Skeletal muscle tissue (tissue), 4 donors: Measurements from ENCODE around the gene HSD11B1L. TPM values are rescaled to one million over a fixed set of nuclear protein-coding genes. Genes with fewer than 3 reads are reported as not detected.

Experiments
- H3K27ac ChIP-seq: one replicate; pipeline ENCODE4 v1.7.0; 2013; ENCODE audit warnings: mild to moderate bottlenecking, low read depth, low read length, inconsistent platforms
- H3K27me3 ChIP-seq, 3 donors: one replicate each; pipeline ENCODE4 v1.7.0; 2013; ENCODE audit warnings: low read length in 3 of 3; ENCODE audit not compliant: control insufficient read depth in 3 of 3, insufficient read depth in 3 of 3
- H3K36me3 ChIP-seq, 3 donors: one replicate each; pipeline ENCODE4 v1.7.0; 2013; ENCODE audit warnings: low read length in 3 of 3; ENCODE audit not compliant: control insufficient read depth in 3 of 3, insufficient read depth in 3 of 3
- H3K4me1 ChIP-seq, 3 donors: one replicate each; pipeline ENCODE4 v1.7.0; 2013; ENCODE audit warnings: low read length in 3 of 3, mild to moderate bottlenecking in 3 of 3; ENCODE audit not compliant: control insufficient read depth in 3 of 3, insufficient read depth in 3 of 3
- H3K4me3 ChIP-seq, 3 donors: one replicate each; pipeline ENCODE4 v1.7.0; 2013; ENCODE audit warnings: low read length in 3 of 3
- H3K9ac ChIP-seq, 3 donors: one replicate each; pipeline ENCODE4 v1.7.0; 2013; ENCODE audit warnings: low read length in 3 of 3, mild to moderate bottlenecking in 3 of 3, moderate library complexity in 2 of 3, low read depth in 1 of 3
- H3K9me3 ChIP-seq, 3 donors: one replicate each; pipeline ENCODE4 v1.7.0; 2013; ENCODE audit warnings: low read length in 3 of 3; ENCODE audit not compliant: control insufficient read depth in 3 of 3
- total RNA-seq: library from RNA; depleted of rRNA; stranded (reverse); fragments of >200 nt; gene quantifications from one replicate; pipeline ENCODE4 v1.2.3, GENCODE V29; 2014
- donor health status: Osteomylitis.

The HSD11B1L gene
- total RNA-seq, 1 donor from 2014 or later = 4.7 TPM

DNA sequence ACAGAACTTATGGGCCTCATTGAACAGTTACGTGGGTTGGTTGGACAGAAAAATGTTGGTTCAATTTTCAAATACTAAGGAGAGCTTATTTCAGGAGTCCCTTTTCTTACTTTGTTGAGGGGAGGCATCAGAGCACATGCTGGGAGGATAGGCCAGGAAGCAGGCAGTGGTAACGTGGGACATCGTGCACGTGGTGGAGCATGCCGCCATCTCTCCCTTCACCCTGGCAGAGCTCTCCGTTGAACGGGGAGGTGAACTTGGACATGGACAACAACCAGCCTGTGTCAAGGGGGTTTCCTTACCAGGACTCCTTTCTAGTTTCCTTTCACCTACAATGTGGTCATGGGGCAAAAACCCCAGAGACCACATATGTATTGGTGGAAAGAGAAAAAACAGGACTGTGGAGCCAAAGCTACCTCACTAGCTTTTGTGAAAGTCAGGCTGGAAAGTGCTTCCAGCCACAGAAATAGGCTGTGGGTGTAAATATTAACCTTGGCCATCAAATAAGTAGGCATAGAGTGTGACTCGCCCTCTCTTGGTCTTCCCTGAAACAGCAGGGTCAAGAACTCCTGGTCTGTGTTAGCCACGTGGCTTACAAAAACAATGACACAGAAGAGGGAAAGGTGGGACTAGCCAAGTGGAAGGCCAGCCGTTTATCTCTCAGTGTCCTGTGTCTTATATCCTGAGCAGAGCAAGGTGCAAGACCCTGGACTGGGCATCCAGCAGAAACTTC lies 14.9 kb upstream of the HSD11B1L start:
- no peak overlapping the region for H3K9ac ChIP-seq
- H3K9me3 ChIP-seq = no peaks in the 10 kb centered on the region
- H3K27me3 ChIP-seq = no peaks in the 10 kb centered on the region
- peak overlapping the region; percentile 25 for H3K27ac ChIP-seq
- H3K4me3 ChIP-seq = no peak overlapping the region
- H3K4me1 ChIP-seq = peaks cover 11 to 12% (median 12%) of the 10 kb centered on the region in 3 donors
- H3K36me3 ChIP-seq = peaks cover 73 to 80% (median 75%) of the 10 kb centered on the region in 3 donors

DNA sequence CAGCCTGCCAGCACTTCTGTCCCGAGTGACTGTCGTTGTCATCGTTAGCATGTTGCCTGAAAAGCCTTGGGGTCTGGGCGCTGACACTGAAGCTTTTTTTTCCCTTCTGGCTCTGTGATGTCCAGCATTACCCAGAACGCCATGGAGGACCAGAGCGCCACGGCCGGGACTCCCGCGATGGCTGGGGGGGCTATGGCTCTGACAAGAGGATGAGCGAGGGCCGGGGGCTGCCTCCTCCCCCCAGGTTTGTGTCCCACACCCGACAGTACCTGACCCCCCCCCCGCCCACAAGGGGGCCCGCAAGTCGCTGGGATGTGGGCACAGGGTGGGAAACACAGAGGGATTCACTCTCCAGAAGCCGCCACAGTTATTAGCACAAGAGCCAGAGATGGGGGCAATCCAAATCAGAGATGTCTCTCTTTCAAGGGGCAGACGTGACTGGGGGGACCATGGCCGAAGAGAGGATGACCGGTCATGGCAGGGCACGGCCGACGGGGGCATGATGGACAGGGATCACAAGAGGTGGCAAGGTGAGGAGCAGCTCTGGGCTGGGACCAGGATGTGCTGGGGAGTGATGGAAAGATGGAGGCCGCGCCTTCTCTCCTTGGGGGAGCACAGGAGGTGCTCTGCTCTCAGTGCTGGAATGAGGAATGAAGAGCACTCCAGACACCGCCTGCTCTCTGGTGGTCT lies 13.8 kb upstream of the HSD11B1L start:
- Histone ChIP-seq H3K36me3 (peaks cover 64 to 74% (median 67%) of the 10 kb centered on the region in 3 donors), H3K9me3 (no peaks in the 10 kb centered on the region), H3K4me1 (peaks cover 11 to 12% (median 12%) of the 10 kb centered on the region in 3 donors), H3K27me3 (no peaks in the 10 kb centered on the region), H3K9ac (no peak overlapping the region), H3K4me3 (no peak overlapping the region), H3K27ac (no peak overlapping the region)

DNA sequence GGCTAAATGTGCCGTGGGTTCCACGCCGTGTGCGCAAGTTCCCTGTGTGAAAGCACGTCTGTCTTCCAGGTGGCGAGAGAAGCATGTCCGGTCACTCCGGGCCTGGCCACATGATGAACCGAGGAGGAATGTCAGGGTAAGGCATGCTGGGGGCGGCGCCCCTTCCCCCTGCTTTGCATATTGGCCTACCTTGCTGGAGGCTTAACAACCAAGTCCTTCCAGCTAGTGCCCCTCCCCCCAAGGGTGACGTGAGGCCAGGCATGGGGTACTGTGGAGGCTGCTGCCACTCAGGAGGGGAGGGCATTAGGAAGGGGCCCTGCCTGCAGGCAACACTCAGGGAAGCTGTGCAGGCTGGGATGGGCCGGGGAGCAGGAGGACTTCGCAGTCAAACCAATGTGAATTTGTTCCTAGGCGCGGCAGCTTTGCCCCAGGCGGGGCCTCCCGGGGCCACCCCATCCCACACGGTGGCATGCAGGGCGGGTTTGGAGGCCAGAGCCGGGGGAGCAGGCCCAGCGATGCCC lies 13.0 kb upstream of the HSD11B1L start:
- H3K9me3 ChIP-seq = no peaks in the 10 kb centered on the region
- no peaks in the 10 kb centered on the region for H3K27me3 ChIP-seq
- peaks cover 11 to 12% (median 12%) of the 10 kb centered on the region in 3 donors for H3K4me1 ChIP-seq
- H3K4me3 ChIP-seq = no peak overlapping the region
- H3K27ac ChIP-seq = no peak overlapping the region
- no peak overlapping the region for H3K9ac ChIP-seq
- peaks cover 59 to 69% (median 62%) of the 10 kb centered on the region in 3 donors for H3K36me3 ChIP-seq

DNA sequence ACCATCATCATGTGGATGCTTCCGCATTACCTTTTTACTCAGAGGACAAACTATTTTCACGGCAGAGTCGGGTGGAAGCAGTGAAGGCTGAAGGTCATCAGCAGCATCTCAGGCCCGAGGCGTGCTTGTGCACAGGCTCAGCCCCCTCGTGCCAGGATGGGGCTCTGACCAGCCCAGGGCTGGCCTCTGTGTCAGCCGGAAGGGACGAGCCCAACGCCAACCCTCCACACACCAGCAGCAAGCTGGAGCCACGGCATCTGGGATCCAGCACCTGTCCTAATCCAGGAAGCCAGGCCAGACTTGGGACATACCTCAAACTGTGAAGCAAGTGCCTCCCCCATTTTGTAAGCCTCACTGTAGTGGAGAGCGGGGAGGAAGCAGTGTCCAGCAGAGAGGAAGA lies 11.6 kb upstream of the HSD11B1L start:
- Histone ChIP-seq H3K4me1 (peaks cover 10 to 13% (median 10%) of the 10 kb centered on the region in 3 donors), H3K36me3 (peaks cover 47 to 56% (median 49%) of the 10 kb centered on the region in 3 donors), H3K9ac (no peak overlapping the region), H3K27me3 (no peaks in the 10 kb centered on the region), H3K9me3 (no peaks in the 10 kb centered on the region), H3K4me3 (no peak overlapping the region), H3K27ac (no peak overlapping the region)

DNA sequence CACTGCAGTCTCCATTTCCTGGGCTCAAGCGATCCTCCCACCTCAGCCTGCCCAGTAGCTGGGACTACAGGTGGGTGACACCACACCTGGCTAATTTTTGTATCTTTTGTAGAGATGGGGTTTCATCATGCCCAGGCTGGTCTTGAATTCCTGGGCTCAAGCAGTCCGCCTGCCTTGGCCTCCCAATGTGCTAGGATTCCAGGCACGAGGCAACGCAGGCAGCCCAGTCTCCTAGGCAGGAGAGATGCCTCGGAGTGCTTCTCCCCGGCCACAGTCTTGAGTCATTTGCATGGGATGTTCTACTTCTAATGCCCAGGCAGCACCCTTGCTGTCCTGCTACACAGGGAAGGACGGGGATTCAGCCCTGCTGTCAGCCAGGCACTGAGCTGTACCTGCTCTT lies 9.2 kb upstream of the HSD11B1L start:
- H3K9me3 ChIP-seq = no peaks in the 10 kb centered on the region
- no peak overlapping the region for H3K27ac ChIP-seq
- H3K36me3 ChIP-seq = peaks cover 25 to 32% (median 27%) of the 10 kb centered on the region in 3 donors
- no peaks in the 10 kb centered on the region for H3K27me3 ChIP-seq
- peaks cover 10 to 16% (median 11%) of the 10 kb centered on the region in 3 donors for H3K4me1 ChIP-seq
- no peak overlapping the region for H3K9ac ChIP-seq
- no peak overlapping the region for H3K4me3 ChIP-seq

DNA sequence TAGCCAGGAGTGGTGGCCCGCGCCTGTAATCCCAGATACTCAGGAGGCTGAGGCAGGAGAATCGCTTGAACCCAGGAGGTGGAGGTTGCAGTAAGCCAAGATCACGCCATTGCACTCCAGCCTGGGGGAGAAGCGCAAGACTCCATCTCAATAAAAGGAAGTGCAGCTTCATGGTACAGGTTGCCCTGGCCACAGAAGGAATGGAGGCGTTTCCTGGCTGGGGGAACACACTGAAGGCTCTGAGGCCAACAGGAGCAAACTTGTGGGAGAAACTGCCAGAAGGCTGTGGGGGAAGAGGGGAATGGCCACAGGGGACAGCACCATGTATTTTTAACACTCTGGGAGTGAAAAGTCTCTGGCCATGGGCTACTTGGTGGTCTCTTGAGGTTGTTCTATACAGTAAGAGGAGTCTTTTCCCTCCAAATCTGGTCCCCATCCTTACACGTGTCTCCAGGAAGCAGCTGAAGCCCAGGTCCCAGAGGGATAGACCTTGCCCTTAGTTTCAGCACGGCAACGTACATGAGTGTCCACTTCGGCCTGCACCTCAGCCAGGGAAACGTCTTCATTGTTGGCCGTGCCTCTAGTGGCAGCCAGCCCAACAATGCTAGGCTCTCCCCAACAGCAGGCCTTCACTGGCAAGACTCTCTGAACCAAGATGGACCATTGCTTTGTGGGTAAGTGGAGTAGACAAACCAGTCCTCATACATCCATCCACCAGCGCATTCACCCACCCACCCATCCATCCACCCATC lies 7.9 kb upstream of the HSD11B1L start:
- Histone ChIP-seq H3K36me3 (peaks cover 14 to 21% (median 18%) of the 10 kb centered on the region in 3 donors), H3K4me3 (no peak overlapping the region), H3K9ac (no peak overlapping the region), H3K27ac (no peak overlapping the region), H3K27me3 (no peaks in the 10 kb centered on the region), H3K9me3 (no peaks in the 10 kb centered on the region), H3K4me1 (peaks cover 11 to 28% (median 16%) of the 10 kb centered on the region in 3 donors)

DNA sequence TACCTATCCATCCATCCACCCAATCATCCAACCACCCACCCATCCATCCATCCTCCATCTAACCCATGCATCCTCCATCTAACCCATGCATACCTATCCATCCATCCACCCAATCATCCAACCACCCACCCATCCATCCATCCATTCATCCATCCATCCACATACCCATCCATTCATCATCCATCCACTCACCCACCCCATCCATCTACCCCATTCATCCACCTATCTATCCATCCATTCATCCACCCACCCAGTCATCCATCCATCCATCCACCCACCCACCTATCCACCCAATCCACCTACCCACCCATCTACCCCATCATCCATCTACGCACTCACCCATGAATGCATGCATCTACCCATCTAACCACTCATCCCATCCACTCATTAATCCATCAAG lies 7.1 kb upstream of the HSD11B1L start:
- Histone ChIP-seq H3K9ac (no peak overlapping the region), H3K9me3 (no peaks in the 10 kb centered on the region)

DNA sequence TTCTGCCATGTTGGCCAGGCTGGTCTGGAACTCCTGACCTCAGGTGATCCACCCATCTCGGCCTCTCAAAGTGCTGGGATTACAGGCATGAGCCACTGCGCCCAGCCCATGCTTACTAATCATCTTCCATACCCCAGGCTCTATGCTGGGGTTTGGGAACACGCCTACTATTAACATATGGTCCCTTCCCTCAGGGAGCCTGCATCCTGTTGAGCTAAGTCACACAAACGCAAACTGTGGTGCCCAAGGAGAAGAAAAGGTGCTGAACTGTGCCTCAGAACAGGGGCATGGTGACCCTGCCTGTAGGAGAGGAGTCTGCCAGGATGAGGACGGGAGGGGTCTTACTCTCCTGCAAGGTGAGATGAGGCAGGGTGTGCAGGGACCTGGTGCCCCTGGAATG lies 6.1 kb upstream of the HSD11B1L start:
- H3K36me3 ChIP-seq = peaks cover 6 to 11% (median 9%) of the 10 kb centered on the region in 3 donors
- no peak overlapping the region for H3K27ac ChIP-seq
- no peak overlapping the region for H3K9ac ChIP-seq
- no peak overlapping the region for H3K4me3 ChIP-seq
- H3K9me3 ChIP-seq = no peaks in the 10 kb centered on the region
- peaks cover 19 to 36% (median 23%) of the 10 kb centered on the region in 3 donors for H3K4me1 ChIP-seq
- no peaks in the 10 kb centered on the region for H3K27me3 ChIP-seq

More for the DNA sequence above, 7.1 kb upstream of the HSD11B1L start:
- no peak overlapping the region for H3K27ac ChIP-seq
- H3K27me3 ChIP-seq = no peaks in the 10 kb centered on the region
- H3K4me3 ChIP-seq = no peak overlapping the region
- H3K4me1 ChIP-seq = peaks cover 11 to 28% (median 16%) of the 10 kb centered on the region in 3 donors
- H3K36me3 ChIP-seq = peaks cover 16 to 21% (median 19%) of the 10 kb centered on the region in 3 donors

DNA sequence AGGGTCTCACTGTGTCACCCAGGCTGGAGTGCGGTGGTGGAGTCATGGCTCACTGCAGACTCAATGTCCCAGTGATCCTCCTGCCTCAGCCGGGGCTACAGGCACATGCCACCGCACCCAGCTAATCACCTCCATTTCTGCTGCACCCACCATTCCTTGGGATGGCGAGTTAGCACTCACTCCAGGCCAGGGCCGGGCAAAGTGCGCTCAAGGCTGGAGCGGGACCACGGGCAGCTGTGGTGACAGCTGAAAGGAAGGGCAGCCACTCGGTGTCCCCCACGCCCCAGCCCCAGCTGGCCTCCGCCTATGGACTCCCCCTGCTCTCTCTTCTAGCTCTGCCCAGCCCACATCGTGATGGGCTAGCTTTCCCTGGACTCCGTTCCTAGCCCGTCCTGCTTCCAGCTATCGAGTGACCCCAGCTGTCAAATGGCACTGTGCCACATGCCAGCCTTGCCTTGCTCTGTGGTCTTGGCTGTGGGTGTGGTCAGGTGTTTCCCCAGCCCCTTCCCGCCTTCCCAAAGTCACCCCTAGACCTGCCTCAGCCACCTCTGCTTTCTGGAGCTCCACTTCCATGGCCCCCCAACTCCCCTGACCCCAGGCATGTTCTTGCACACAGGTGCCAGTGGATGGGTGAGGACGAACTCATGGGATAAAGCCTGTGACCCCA lies 4.6 kb upstream of the HSD11B1L start:
- Histone ChIP-seq H3K9me3 (no peaks in the 10 kb centered on the region), H3K4me1 (peaks cover 24 to 47% (median 29%) of the 10 kb centered on the region in 3 donors), H3K9ac (peak overlapping the region in 1 of 3 donors; percentile 54), H3K36me3 (peaks cover 6 to 8% (median 8%) of the 10 kb centered on the region in 3 donors), H3K4me3 (peak overlapping the region in 2 of 3 donors; percentile 13 to 38), H3K27ac (peak overlapping the region; percentile 23), H3K27me3 (no peaks in the 10 kb centered on the region)
